HG02885 (cell line): Measurements from ENCODE around the gene MSANTD7.
"Not testable (repeated sequence)": the region's sequence is repeated elsewhere in the genome, so short reads cannot be mapped to it uniquely, and the experiment has no call there.

Source experiments
- ATAC-seq: cut with Tn5 transposase; IDR thresholded peaks from one replicate; pipeline ENCODE4 v1.9.1; 2021; ENCODE audit warnings: mild to moderate bottlenecking; ENCODE audit not compliant: unreplicated experiment, poor library complexity

MSANTD7 gene

GRCh38 chr10:14837757-14838581 lies at the start of gene MSANTD7, which contains the start of the genes CDNF and HSPA14:
Gene MSANTD7, plus strand, starts transcription at chr10:14838306. Its CDS starts 3,979 bp downstream, at chr10:14842285.
Gene CDNF, minus strand, starts transcription at chr10:14838037. Its CDS starts 91 bp downstream, at chr10:14837946.
Gene HSPA14, plus strand, starts transcription at chr10:14838306. Its CDS starts 97 bp downstream, at chr10:14838403.
- peak; percentile 97 for ATAC-seq

- no peak for ATAC-seq
Measured at GRCh38 chr10:14798636-14799035, 39.5 kb upstream of the MSANTD7 start.

- ATAC-seq = no peak
Measured at GRCh38 chr10:14800397-14800796, 37.7 kb upstream of the MSANTD7 start.

- ATAC-seq = no peak
Measured at GRCh38 chr10:14801723-14802122, 36.4 kb upstream of the MSANTD7 start.

- ATAC-seq = no peak
Measured at GRCh38 chr10:14803827-14804226, 34.3 kb upstream of the MSANTD7 start.

- no peak for ATAC-seq
Measured at GRCh38 chr10:14806318-14806717, 31.8 kb upstream of the MSANTD7 start.

- ATAC-seq = no peak
Measured at GRCh38 chr10:14810969-14811953, 26.8 kb upstream of the MSANTD7 start.

- ATAC-seq = no peak
Measured at GRCh38 chr10:14812271-14812670, 25.8 kb upstream of the MSANTD7 start.

- no peak for ATAC-seq
Measured at GRCh38 chr10:14815681-14816080, 22.4 kb upstream of the MSANTD7 start.

GRCh38 chr10:14816717-14817116 lies 21.4 kb upstream of the MSANTD7 start:
- not testable (repeated sequence) for ATAC-seq

- ATAC-seq = no peak
Measured at GRCh38 chr10:14820010-14820774, 17.9 kb upstream of the MSANTD7 start.

- no peak for ATAC-seq
Measured at GRCh38 chr10:14820775-14821154, 17.3 kb upstream of the MSANTD7 start.

GRCh38 chr10:14821635-14822375 lies 16.3 kb upstream of the MSANTD7 start:
- no peak for ATAC-seq

GRCh38 chr10:14822879-14823755 lies 15.0 kb upstream of the MSANTD7 start:
- no peak for ATAC-seq

GRCh38 chr10:14823966-14824365 lies 14.1 kb upstream of the MSANTD7 start:
- no peak for ATAC-seq

GRCh38 chr10:14826076-14826829 lies 11.9 kb upstream of the MSANTD7 start:
- ATAC-seq = no peak

- ATAC-seq = no peak
Measured at GRCh38 chr10:14833106-14833505, 5.0 kb upstream of the MSANTD7 start.

- ATAC-seq = no peak
Measured at GRCh38 chr10:14836208-14836607, 1.9 kb upstream of the MSANTD7 start.
